Lung (tissue), 12 donors: ENCODE results near the gene SCGB1C2. TPM values are rescaled to one million over a fixed set of nuclear protein-coding genes. Genes with fewer than 3 reads are reported as not detected.

Source experiments
- ATAC-seq: fragments of 200-7000 bp; cut with Tn5 transposase; one replicate; pipeline ENCODE4 v1.9.1; 2020; ENCODE audit warnings: moderate number of reproducible peaks; ENCODE audit not compliant: insufficient read depth, low FRiP score
- DNase-seq, 3 donors: peaks; one replicate each; pipeline ENCODE4 v3.0.0-alpha.2; 2013 to 2017
- H3K27ac ChIP-seq, 2 donors: one replicate each; pipeline ENCODE4 v1.5.1; 2013; ENCODE audit warnings: mild to moderate bottlenecking in 2 of 2, moderate library complexity in 2 of 2, control low read depth in 1 of 2, inconsistent platforms in 1 of 2, low read depth in 1 of 2, low read length in 1 of 2
- H3K27me3 ChIP-seq, 3 donors: one replicate each; pipeline ENCODE4 v1.5.1; 2013; ENCODE audit warnings: low read length in 2 of 3; ENCODE audit not compliant: control insufficient read depth in 3 of 3, insufficient read depth in 3 of 3
- H3K36me3 ChIP-seq, 4 donors: one replicate each; pipeline ENCODE4 v1.5.1; 2013; ENCODE audit warnings: low read length in 4 of 4, mild to moderate bottlenecking in 1 of 4, moderate library complexity in 1 of 4; ENCODE audit not compliant: control insufficient read depth in 4 of 4, insufficient read depth in 4 of 4
- H3K4me1 ChIP-seq, 5 donors: one replicate each; pipeline ENCODE4 v1.5.1; 2013; ENCODE audit warnings: low read length in 5 of 5, mild to moderate bottlenecking in 2 of 5, moderate library complexity in 1 of 5; ENCODE audit not compliant: control insufficient read depth in 5 of 5, insufficient read depth in 5 of 5
- H3K4me3 ChIP-seq: one replicate; pipeline ENCODE4 v1.5.1; 2013; ENCODE audit warnings: mild to moderate bottlenecking, control low read depth, moderate library complexity
- H3K9ac ChIP-seq, 2 donors: one replicate each; pipeline ENCODE4 v1.5.1; 2013; ENCODE audit warnings: low read length in 2 of 2, control low read depth in 1 of 2; ENCODE audit not compliant: insufficient read depth in 1 of 2
- H3K9me3 ChIP-seq, 4 donors: one replicate each; pipeline ENCODE4 v1.5.1; 2013; ENCODE audit warnings: low read length in 3 of 4, mild to moderate bottlenecking in 1 of 4, moderate library complexity in 1 of 4; ENCODE audit not compliant: control insufficient read depth in 4 of 4, insufficient read depth in 3 of 4
- WGBS, 2 donors: extraction: QIAGEN DNeasy Blood & Tissue Kit; methylation state at CpG; one replicate each; pipeline ENCODE4 v1.1.7; 2013; 5-methylcytosine and 5-hydroxymethylcytosine counted together
- polyA plus RNA-seq, 2 donors: library from polyadenylated mRNA; stranded (reverse); fragments of 200-250 nt; gene quantifications; one replicate each; pipeline ENCODE4 v1.2.1, GENCODE V29; 2013
- total RNA-seq, 2 donors: library from RNA; depleted of rRNA in 1 of 2; stranded (reverse); fragments of >200 nt in 1 of 2; gene quantifications; one replicate each; pipeline ENCODE4 v1.2.1, GENCODE V29; 2014 to 2021
- TF ChIP-seq, protein P1 (sequence below): IDR thresholded peaks from 2 replicates; pipeline ENCODE4 v1.5.1; 2012; ENCODE audit warnings: mild to moderate bottlenecking; ENCODE audit errors: control extremely low read depth, extremely low read depth
- donor health status: control.
- donor health status: control.
- donor health status: Bipolar disorder and iron deficiency.
- donor health status: healthy.
- donor health status: DM: yes; HTN: yes; CAD: no.

SCGB1C2 gene
- total and polyA plus RNA-seq, 4 donors = not detected

DNA sequence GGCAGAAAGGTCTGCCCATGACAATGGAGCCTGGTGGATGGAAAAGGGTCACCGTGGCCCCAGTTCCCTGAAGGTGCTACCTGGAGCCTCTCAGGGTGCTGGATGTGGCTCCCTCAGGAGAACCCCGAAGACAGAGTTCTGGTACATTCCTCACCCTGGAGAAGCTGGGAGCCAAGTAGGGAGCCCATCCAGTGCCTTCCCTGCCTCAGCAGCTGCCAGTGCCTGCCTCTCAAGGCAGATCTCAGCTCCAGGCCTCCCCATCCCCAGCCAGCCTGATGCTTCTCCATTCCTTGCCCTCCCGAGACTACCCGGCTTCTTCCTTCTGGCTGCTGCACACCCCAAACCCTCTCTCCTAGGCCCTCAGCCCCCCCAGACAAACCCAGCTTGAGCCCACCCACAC is 20.5 kb downstream of the SCGB1C2 start:
- TF ChIP-seq, protein P1, sequence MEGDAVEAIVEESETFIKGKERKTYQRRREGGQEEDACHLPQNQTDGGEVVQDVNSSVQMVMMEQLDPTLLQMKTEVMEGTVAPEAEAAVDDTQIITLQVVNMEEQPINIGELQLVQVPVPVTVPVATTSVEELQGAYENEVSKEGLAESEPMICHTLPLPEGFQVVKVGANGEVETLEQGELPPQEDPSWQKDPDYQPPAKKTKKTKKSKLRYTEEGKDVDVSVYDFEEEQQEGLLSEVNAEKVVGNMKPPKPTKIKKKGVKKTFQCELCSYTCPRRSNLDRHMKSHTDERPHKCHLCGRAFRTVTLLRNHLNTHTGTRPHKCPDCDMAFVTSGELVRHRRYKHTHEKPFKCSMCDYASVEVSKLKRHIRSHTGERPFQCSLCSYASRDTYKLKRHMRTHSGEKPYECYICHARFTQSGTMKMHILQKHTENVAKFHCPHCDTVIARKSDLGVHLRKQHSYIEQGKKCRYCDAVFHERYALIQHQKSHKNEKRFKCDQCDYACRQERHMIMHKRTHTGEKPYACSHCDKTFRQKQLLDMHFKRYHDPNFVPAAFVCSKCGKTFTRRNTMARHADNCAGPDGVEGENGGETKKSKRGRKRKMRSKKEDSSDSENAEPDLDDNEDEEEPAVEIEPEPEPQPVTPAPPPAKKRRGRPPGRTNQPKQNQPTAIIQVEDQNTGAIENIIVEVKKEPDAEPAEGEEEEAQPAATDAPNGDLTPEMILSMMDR = no peak
- Histone ChIP-seq H3K9me3 (no peaks in the 10 kb centered on the region), H3K36me3 (peaks cover 0 to 2% (median 0%) of the 10 kb centered on the region in 4 donors), H3K4me3 (no peak overlapping the region), H3K9ac (no peak overlapping the region), H3K27ac (no peak overlapping the region), H3K27me3 (no peaks in the 10 kb centered on the region), H3K4me1 (no peaks in the 10 kb centered on the region)
- ATAC-seq (no peak), DNase-seq (no peak)
- WGBS, 2 donors = 94 to 96% methylated on average over 4 of the region's 4 CpGs

DNA sequence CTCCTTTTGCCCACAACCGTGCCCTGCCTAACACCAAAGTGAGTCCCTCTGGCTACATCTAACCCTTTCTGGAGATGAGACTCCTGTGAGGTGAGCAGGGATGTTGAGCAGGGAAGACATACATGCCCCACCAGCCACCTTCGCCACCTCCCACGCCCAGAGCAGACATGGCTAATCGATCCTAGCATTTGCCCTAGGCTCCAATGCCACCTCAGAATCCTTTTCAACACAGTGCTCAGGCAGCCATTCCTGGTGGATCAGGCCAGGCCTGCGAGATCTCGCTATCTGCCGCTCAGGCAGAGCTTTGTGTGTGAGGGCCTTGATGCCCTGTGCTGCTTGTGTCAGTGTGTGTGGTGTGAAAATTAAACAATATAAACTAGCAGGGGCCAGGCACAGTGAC is 21.0 kb downstream of the SCGB1C2 start:
- Histone ChIP-seq H3K27me3 (no peaks in the 10 kb centered on the region), H3K36me3 (no peaks in the 10 kb centered on the region), H3K4me3 (no peak overlapping the region), H3K4me1 (no peaks in the 10 kb centered on the region), H3K9me3 (no peaks in the 10 kb centered on the region), H3K27ac (no peak overlapping the region), H3K9ac (no peak overlapping the region)
- TF ChIP-seq, protein P1 = no peak
- ATAC-seq (no peak), DNase-seq (no peak)
- 93 to 97% methylated on average over 7 of the region's 7 CpGs for WGBS, 2 donors

DNA sequence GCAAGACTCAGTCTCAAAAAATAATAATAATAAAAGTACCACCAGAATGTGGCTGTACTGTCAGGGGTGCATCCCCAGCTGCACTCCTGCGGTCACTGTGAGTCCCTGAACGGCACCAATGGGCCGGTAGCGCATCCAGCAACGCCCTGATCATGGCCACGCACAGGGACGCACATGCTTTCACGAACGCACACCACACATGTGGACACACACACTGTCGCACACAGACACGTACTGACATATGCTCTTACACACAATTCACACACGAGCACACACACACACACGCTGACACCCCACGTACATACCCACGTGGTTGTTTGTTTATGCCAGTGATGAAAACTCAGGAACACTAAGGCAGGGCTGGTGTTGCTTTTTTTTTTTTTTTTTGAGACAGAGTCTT is 22.2 kb downstream of the SCGB1C2 start:
- ATAC-seq (no peak), DNase-seq (no peak)
- WGBS, 2 donors = 95 to 96% methylated on average over 15 of the region's 15 CpGs
- Histone ChIP-seq H3K27me3 (no peaks in the 10 kb centered on the region), H3K36me3 (no peaks in the 10 kb centered on the region), H3K9me3 (no peaks in the 10 kb centered on the region), H3K27ac (no peak overlapping the region), H3K4me3 (no peak overlapping the region), H3K9ac (no peak overlapping the region), H3K4me1 (no peaks in the 10 kb centered on the region)
- TF ChIP-seq, protein P1 = no peak

DNA sequence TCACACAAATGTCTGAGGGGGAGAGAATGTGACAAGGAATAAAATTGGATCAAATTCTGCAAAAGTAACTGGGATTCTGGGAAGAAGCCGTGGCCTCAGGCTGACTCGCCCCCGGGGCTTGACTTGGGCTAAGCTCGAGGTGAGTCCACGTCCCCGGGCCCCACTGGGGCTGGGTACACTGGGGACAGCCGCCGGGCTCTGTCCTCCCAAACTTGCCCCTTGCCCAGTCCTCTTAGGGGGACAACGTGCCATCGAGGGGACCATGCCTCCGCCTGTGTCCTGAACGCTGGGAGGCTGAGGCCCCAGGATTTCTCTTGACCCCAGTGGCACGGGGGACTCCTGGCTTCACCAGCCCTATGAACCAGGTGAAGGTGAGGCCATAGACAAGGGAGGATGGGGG is 23.0 kb downstream of the SCGB1C2 start:
- Histone ChIP-seq H3K4me1 (no peaks in the 10 kb centered on the region), H3K9me3 (no peaks in the 10 kb centered on the region), H3K9ac (no peak overlapping the region), H3K27me3 (no peaks in the 10 kb centered on the region), H3K4me3 (no peak overlapping the region), H3K27ac (no peak overlapping the region), H3K36me3 (no peaks in the 10 kb centered on the region)
- DNase-seq (no peak), ATAC-seq (no peak)
- TF ChIP-seq, protein P1 = no peak
- 91 to 99% methylated on average over 13 of the region's 13 CpGs for WGBS, 2 donors
